ENCODE results near the gene RPS6KB2. TPM values are rescaled to one million over a fixed set of nuclear protein-coding genes. Genes with fewer than 3 reads are reported as not detected.

Gene RPS6KB2
- total and polyA plus RNA-seq, 10 donors, result 39.5 to 95.0 (median 55.3) TPM

DNA sequence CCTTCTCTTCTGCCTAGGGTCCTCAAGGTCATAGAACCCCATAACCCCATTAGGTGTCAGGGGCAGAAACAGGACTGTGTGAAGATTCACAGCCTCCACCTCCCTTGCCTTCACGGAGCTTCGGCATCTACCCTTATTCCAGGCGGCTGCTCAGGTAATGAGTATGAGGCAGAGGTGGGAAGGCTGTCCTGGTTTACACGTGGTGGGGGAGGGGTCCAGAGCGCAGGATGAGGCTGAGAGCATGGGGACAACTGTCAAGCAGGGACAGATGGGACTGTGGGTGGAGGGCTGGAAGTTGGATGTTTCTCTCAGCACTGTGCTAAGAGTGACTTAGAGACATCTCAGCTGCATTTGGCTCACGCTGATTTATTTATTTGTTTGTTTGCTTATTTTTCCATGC, 40.8 kb upstream of the RPS6KB2 start:
- intact Hi-C loops (cut with DNase I; ENCODE audit: low total_unique reads), result loop anchor here (10.0 kb wide), 1 partner anchor 133 kb away; no protein-coding TSS in a partner anchor
- TF ChIP-seq POLR2AphosphoS5 (IDR thresholded peaks at IDR 0.05) (no peak), POLR2A (IDR thresholded peaks at IDR 0.05) (no peak)
- TF ChIP-seq, protein P1, sequence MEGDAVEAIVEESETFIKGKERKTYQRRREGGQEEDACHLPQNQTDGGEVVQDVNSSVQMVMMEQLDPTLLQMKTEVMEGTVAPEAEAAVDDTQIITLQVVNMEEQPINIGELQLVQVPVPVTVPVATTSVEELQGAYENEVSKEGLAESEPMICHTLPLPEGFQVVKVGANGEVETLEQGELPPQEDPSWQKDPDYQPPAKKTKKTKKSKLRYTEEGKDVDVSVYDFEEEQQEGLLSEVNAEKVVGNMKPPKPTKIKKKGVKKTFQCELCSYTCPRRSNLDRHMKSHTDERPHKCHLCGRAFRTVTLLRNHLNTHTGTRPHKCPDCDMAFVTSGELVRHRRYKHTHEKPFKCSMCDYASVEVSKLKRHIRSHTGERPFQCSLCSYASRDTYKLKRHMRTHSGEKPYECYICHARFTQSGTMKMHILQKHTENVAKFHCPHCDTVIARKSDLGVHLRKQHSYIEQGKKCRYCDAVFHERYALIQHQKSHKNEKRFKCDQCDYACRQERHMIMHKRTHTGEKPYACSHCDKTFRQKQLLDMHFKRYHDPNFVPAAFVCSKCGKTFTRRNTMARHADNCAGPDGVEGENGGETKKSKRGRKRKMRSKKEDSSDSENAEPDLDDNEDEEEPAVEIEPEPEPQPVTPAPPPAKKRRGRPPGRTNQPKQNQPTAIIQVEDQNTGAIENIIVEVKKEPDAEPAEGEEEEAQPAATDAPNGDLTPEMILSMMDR (IDR thresholded peaks at IDR 0.05 in 8 of 11, conservative IDR thresholded peaks at IDR 0.05 in 3 of 11), result no peak
- 71 to 84% (median 75%) methylated on average over 6 of the region's 6 CpGs for WGBS, 5 donors

DNA sequence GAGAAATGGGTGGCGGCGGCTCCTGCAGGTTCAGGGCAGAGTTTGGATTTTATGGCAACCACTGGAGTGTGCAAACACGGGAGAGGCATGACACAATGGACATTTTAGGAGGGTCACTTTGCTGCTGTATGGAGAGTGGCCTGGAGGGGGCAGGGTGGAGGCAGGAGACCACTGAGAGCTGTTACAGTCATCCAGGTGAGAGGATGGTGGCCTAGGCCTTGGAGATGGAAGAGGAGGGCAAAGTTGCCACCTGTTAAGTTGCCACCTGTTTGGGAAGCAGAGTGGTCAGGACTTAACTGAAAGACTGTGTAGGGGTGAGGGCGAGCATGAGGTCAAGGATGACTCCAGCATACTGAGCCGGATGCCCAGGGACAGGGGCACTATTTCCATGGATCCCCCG, 38.8 kb upstream of the RPS6KB2 start:
- Histone ChIP-seq H3K9me3 (no peaks in the 10 kb centered on the region), H3K27ac (no peak overlapping the region), H3K27me3 (replicated peaks in 1 of 7) (no peaks in the 10 kb centered on the region), H3K4me1 (peaks cover 12 to 58% (median 35%) of the 10 kb centered on the region in 6 donors), H3K36me3 (peaks cover 0 to 14% (median 0%) of the 10 kb centered on the region in 6 donors), H3K4me3 (no peak overlapping the region)
- intact Hi-C loops (cut with DNase I; ENCODE audit: low total_unique reads), result loop anchor here (10.0 kb wide), 1 partner anchor 135 kb away; no protein-coding TSS in a partner anchor
- peak; percentile 82 for DNase-seq
- peak in 1 of 3 donors; percentile 16 for TF ChIP-seq POLR2AphosphoS5 (IDR thresholded peaks at IDR 0.05)
- TF ChIP-seq, protein P1 (IDR thresholded peaks at IDR 0.05 in 8 of 11, conservative IDR thresholded peaks at IDR 0.05 in 3 of 11), result peak; percentile 40 to 76 (median 60)
- no peak for TF ChIP-seq POLR2A (IDR thresholded peaks at IDR 0.05)
- WGBS, 5 donors, result 64 to 78% (median 72%) methylated on average over 6 of the region's 6 CpGs

More for the DNA sequence above, 40.8 kb upstream of the RPS6KB2 start:
- Histone ChIP-seq H3K4me1 (peaks cover 11 to 45% (median 25%) of the 10 kb centered on the region in 6 donors), H3K27me3 (replicated peaks in 1 of 7) (no peaks in the 10 kb centered on the region), H3K9me3 (no peaks in the 10 kb centered on the region), H3K36me3 (no peaks in the 10 kb centered on the region), H3K27ac (no peak overlapping the region), H3K4me3 (no peak overlapping the region)
- DNase-seq, result no peak

DNA sequence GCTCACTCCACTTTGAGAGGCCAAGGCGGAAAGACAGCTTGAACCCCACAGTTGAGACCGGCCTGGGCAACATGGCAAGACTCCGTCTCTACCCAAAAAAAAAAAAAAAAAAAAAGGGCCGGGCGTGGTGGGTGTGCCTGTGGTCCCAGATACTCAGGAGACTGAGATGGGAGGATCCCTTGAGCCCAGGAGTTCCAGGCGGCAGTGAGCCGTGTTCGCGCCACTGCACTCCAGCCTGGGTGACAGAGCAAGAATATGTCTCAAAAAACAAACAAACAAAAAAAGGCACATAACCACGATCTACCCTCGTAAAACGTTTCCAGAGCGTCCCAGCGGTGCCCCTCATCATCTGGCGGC, 37.4 kb upstream of the RPS6KB2 start:
- WGBS, 5 donors, result 12 to 21% (median 16%) methylated on average over 14 to 15 of the region's 15 CpGs
- intact Hi-C loops (cut with DNase I; ENCODE audit: low total_unique reads), result no loop called here
- no peak for DNase-seq
- H3K27ac ChIP-seq, result peak overlapping the region; percentile 78 to 93 (median 84)
- H3K4me3 ChIP-seq, result peak overlapping the region; percentile 74 to 97 (median 90)
- H3K9me3 ChIP-seq, result no peaks in the 10 kb centered on the region
- TF ChIP-seq POLR2A (IDR thresholded peaks at IDR 0.05) (no peak), POLR2AphosphoS5 (IDR thresholded peaks at IDR 0.05) (no peak)
- TF ChIP-seq, protein P1 (IDR thresholded peaks at IDR 0.05 in 8 of 11, conservative IDR thresholded peaks at IDR 0.05 in 3 of 11), result no peak
- no peaks in the 10 kb centered on the region for H3K27me3 ChIP-seq (replicated peaks in 1 of 7)
- peaks cover 0 to 28% (median 9%) of the 10 kb centered on the region in 6 donors for H3K36me3 ChIP-seq
- H3K4me1 ChIP-seq, result peaks cover 12 to 70% (median 35%) of the 10 kb centered on the region in 6 donors

DNA sequence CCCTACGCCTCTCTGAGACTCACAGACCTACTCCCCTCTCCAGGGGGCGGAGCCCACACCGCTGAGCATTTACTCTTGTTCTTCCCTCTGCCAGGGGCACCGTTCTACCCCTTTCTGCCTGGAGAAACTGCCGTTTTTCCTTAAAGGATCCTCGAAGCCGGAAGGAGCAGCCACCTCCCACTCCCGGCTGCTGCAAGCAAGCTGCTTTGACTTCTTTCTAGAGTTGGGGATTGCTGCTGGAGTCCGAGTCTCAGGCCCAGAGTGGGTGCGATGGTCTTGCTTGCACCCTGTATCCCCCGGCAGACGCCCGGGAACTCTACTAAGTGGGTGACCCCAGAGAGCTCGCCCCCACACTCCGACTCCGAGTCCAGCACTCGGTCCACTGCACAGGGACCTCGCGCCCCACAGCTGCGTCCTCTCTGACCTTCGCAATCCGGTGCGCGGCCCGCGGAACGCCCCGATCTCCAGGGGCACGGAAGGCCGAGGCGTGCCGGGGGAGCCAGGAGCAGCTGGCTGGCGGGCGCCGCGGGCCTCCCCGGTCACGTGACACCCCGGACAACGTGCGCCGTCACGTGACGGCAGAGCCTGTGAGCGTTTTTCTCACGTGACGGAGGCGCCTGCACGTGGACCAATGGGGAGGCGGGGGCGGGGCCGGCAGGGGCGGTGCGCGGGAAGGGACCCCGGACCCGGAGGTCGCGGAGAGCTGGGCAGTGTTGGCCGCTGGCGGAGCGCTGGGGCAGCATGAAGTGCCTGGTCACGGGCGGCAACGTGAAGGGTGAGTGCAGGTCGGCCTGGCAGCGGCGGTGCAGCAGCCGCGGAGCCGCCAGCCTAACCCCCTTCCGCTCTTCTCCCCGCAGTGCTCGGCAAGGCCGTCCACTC, 36.8 kb upstream of the RPS6KB2 start, which contains the start of gene RAD9A:
RAD9A (plus strand) TSS at position 683 of the 879 bp plus-strand sequence; CDS start at position 742, 59 bp downstream.
- H3K4me3 ChIP-seq, result peak within 1 kb of the TSS; percentile 74 to 97 (median 90)
- 0 to 1% (median 0%) methylated on average over 26 to 75 of the region's 75 CpGs for WGBS, 5 donors
- TF ChIP-seq POLR2AphosphoS5 (IDR thresholded peaks at IDR 0.05), result peak; percentile 91 to 95 (median 94)
- peak in 2 of 3 donors; percentile 25 to 56 for TF ChIP-seq POLR2A (IDR thresholded peaks at IDR 0.05)
- TF ChIP-seq, protein P1 (IDR thresholded peaks at IDR 0.05 in 8 of 11, conservative IDR thresholded peaks at IDR 0.05 in 3 of 11), result peak in 5 of 11 experiments; percentile 5 to 35 (median 24)
- peak; percentile 98 for DNase-seq
- H3K36me3 ChIP-seq, result peaks cover 0 to 35% (median 14%) of the 10 kb centered on the region in 6 donors
- H3K27ac ChIP-seq, result peak within 1 kb of the TSS; percentile 78 to 93 (median 84)
- intact Hi-C loops (cut with DNase I; ENCODE audit: low total_unique reads), result no loop called here
- no peaks in the 10 kb centered on the region for H3K27me3 ChIP-seq (replicated peaks in 1 of 7)
- H3K9me3 ChIP-seq, result no peaks in the 10 kb centered on the region
- H3K4me1 ChIP-seq, result peaks cover 14 to 76% (median 38%) of the 10 kb centered on the region in 6 donors

All from spleen (tissue), 11 donors.